Upper lobe of right lung (tissue), 1 donor: Measurements from ENCODE around the gene DEAF1. TPM values are rescaled to one million over a fixed set of nuclear protein-coding genes. Genes with fewer than 3 reads are reported as not detected.

Experiments used
- ATAC-seq: fragments of 200-7000 bp; cut with Tn5 transposase; one replicate; pipeline ENCODE4 v1.9.1; 2020; ENCODE audit warnings: mild to moderate bottlenecking, moderate library complexity
- DNase-seq: peaks from one replicate; pipeline ENCODE4 v3.0.0-alpha.2; 2020
- H3K27ac ChIP-seq: fragments of 200-600 bp; one replicate; pipeline ENCODE4 v1.8.0; 2022
- H3K27me3 ChIP-seq: fragments of 200-600 bp; one replicate; pipeline ENCODE4 v1.8.0; 2022; ENCODE audit warnings: mild to moderate bottlenecking
- H3K36me3 ChIP-seq: fragments of 200-600 bp; one replicate; pipeline ENCODE4 v1.8.0; 2022
- H3K4me1 ChIP-seq: fragments of 200-600 bp; one replicate; pipeline ENCODE4 v1.8.0; 2022
- H3K4me3 ChIP-seq: fragments of 200-600 bp; one replicate; pipeline ENCODE4 v1.8.0; 2022; ENCODE audit warnings: mild to moderate bottlenecking
- H3K9me3 ChIP-seq: fragments of 200-600 bp; one replicate; pipeline ENCODE4 v1.8.0; 2022
- intact Hi-C: fragments of 100-400 bp; cut with DNase I; formaldehyde crosslinking; loops from one replicate; pipeline ENCODE4 v1.11.0; 2022
- total RNA-seq: library from RNA; stranded (reverse); fragmentation: NEBNext Ultra II Directional; extraction: Animal tissue kit (Norgen Biotek cat#: 25700); gene quantifications from one replicate; pipeline ENCODE4 v1.2.1, GENCODE V29; 2021
- TF ChIP-seq, protein P1 (sequence below): fragments of 200-600 bp; IDR thresholded peaks from one replicate; pipeline ENCODE4 v1.8.0; 2022; ENCODE audit warnings: antibody characterized with exemption
- donor health status: DM: no; HTN: yes; CAD: no; lungs with severe emphysema.

The DEAF1 gene
- total RNA-seq, 1 donor from 2014 or later = 27.1 TPM

DNA sequence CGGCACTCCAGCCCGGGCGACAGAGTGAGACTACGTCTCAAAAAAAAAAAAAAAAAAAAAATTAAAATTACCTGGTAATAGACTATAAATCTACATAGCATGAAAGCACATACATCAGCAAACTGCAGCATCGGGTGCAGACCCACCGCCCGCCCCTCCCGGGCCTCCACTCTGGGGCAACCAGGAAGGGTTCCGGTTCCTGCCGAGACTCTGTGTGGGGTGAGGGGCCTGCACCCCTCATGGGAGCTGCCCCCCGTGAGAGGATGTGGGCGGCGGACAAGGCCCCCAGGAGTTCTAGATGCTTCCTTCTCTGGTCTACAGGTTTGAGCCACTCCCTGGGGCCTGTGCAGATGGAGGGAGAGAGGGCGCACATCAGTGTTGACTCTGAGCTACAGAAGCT lies 48.8 kb downstream of the DEAF1 start:
- Histone ChIP-seq H3K27ac (no peak overlapping the region), H3K27me3 (no peaks in the 10 kb centered on the region), H3K4me1 (no peaks in the 10 kb centered on the region), H3K9me3 (no peaks in the 10 kb centered on the region), H3K36me3 (peaks cover 19% of the 10 kb centered on the region), H3K4me3 (no peak overlapping the region)
- DNase-seq = no peak
- intact Hi-C loops = no loop called here
- TF ChIP-seq, protein P1, sequence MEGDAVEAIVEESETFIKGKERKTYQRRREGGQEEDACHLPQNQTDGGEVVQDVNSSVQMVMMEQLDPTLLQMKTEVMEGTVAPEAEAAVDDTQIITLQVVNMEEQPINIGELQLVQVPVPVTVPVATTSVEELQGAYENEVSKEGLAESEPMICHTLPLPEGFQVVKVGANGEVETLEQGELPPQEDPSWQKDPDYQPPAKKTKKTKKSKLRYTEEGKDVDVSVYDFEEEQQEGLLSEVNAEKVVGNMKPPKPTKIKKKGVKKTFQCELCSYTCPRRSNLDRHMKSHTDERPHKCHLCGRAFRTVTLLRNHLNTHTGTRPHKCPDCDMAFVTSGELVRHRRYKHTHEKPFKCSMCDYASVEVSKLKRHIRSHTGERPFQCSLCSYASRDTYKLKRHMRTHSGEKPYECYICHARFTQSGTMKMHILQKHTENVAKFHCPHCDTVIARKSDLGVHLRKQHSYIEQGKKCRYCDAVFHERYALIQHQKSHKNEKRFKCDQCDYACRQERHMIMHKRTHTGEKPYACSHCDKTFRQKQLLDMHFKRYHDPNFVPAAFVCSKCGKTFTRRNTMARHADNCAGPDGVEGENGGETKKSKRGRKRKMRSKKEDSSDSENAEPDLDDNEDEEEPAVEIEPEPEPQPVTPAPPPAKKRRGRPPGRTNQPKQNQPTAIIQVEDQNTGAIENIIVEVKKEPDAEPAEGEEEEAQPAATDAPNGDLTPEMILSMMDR = no peak
- no peak for ATAC-seq

DNA sequence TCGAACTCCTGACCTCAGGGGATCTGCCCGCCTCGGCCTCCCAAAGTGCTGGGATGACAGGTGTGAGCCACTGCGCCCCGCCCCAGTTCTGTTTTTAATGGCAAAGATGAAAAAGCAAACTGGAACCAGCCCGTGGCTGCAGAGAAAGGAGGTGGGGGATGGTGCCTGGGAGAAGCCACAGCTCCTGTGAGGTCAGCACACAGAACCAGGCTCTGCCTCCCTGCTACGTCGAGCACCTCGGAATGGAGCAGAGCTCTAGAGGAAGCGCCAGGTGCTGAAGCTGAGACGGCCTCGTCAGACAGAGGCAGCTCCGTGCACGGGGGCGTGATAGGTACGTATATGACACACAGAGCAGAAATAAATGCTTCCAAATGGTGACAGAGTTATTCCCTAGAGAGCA lies 49.5 kb downstream of the DEAF1 start:
- H3K4me1 ChIP-seq = no peaks in the 10 kb centered on the region
- no peaks in the 10 kb centered on the region for H3K9me3 ChIP-seq
- peaks cover 13% of the 10 kb centered on the region for H3K36me3 ChIP-seq
- no peak overlapping the region for H3K27ac ChIP-seq
- DNase-seq (no peak), ATAC-seq (no peak)
- intact Hi-C loops = no loop called here
- no peak overlapping the region for H3K4me3 ChIP-seq
- TF ChIP-seq, protein P1 = no peak
- no peaks in the 10 kb centered on the region for H3K27me3 ChIP-seq

DNA sequence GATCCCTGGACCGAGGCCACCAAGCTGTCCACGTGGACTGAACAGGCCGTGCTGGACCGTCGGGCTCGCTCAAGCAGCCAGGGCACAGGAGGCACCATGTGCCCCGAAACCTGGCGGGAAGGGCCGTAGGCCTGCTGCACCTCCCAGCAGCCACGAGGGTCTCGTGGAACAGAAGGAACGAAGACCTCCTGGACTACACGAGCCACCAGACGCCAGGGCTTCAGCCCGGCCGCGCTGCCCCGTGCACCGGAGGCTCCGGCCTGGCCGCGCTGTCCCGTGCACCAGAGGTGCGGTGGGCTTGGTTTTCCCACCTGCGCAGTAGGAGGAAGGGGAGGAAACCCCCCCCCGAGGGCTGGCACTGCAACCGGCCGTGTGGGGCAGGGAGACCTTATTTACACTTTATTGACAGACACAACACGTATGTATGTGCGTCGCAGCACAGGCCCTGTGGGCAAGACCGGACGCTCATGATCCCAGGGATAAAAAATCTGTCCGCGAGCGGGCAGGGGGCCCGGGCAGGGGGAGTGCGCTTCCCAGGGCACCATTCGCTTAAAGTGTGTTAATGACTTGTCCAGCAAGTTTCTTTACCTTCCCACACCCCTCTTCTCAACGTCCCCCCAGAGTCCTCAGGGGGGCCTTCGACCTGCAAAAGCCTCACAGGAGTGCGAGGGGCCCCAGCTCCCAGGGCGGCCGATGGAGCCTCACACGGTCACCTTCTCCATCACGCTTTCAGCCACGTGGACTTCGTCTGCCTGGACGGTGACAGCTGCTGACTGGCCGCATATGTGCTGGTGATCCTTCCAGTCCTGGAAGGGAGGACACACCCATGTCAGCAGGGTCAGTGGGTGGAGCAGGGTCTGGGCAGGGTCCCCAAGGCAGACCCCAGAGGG lies 50.9 kb downstream of the DEAF1 start:
- H3K36me3 ChIP-seq = peaks cover 12% of the 10 kb centered on the region
- H3K9me3 ChIP-seq = no peaks in the 10 kb centered on the region
- H3K27me3 ChIP-seq = peaks cover 2% of the 10 kb centered on the region
- ATAC-seq (no peak), DNase-seq (no peak)
- TF ChIP-seq, protein P1 = no peak
- intact Hi-C loops = no loop called here
- no peak overlapping the region for H3K27ac ChIP-seq
- H3K4me3 ChIP-seq = no peak overlapping the region
- H3K4me1 ChIP-seq = no peaks in the 10 kb centered on the region

DNA sequence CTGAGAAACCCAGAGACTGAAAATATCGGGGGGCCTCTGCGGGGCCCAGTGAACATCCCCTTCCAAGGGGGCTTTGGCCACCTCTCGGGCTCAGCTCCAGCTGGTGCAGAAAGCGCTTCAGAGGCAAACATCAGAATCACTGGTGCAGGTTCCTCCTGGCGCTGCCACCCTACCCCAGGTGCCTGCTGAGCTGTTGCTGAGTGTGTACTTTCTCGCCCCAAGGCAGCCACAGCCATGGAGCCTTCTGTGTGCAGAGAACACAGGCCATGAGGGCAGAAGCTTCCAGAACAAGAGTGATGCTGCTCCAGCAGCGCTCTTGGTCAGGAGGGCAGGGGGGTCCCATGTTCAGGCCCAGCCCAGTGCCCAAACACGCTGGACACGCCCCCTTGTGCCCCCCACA lies 51.7 kb downstream of the DEAF1 start:
- peaks cover 12% of the 10 kb centered on the region for H3K36me3 ChIP-seq
- TF ChIP-seq, protein P1 = no peak
- no peaks in the 10 kb centered on the region for H3K4me1 ChIP-seq
- H3K4me3 ChIP-seq = no peak overlapping the region
- no peaks in the 10 kb centered on the region for H3K9me3 ChIP-seq
- intact Hi-C loops = no loop called here
- DNase-seq = no peak
- H3K27me3 ChIP-seq = peaks cover 9% of the 10 kb centered on the region
- H3K27ac ChIP-seq = no peak overlapping the region
- ATAC-seq = no peak

DNA sequence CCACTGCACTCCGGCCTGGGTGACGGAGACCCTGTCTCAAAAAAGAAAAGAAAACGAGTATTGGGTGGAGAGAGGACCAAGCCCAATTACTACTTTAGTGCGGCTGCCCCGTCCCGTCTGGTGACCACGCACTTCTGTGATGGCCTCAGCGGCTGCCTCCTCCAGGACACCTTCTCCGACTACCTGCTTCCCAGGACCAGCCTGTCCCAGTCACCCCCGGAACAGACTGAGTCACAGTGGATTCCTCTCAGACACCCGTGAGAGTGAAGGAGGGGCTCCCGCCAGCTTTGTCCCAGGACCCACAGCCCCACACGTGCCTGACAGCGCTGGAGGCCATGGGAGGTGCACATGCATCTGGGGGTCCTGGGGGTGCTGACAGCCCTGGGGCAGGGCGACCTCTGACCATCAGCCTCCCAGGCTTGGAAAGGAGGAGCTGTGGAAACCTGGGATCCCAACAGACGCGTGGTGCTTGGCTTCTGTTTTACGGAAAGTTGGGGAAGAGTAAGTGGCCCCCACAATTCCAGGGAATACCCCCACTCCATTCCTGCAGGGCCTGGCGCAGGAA lies 53.1 kb downstream of the DEAF1 start:
- no peaks in the 10 kb centered on the region for H3K9me3 ChIP-seq
- no peak for ATAC-seq
- H3K27me3 ChIP-seq = peaks cover 21% of the 10 kb centered on the region
- TF ChIP-seq, protein P1 = no peak
- H3K4me1 ChIP-seq = peaks cover 4% of the 10 kb centered on the region
- DNase-seq = no peak
- H3K27ac ChIP-seq = no peak overlapping the region
- intact Hi-C loops = no loop called here
- H3K4me3 ChIP-seq = no peak overlapping the region
- H3K36me3 ChIP-seq = peaks cover 12% of the 10 kb centered on the region
